BLaER1 (cell line): Measurements from ENCODE around the gene ROMO1.
"Not testable (repeated sequence)": the region's sequence is repeated elsewhere in the genome, so short reads cannot be mapped to it uniquely, and the experiment has no call there.

Experiments used
- H3K27ac ChIP-seq: shearing (Covaris generic); formaldehyde crosslinking; 2 replicates; pipeline ENCODE4 v1.8.1; 2022
- H3K27me3 ChIP-seq: shearing (Covaris generic); formaldehyde crosslinking; 2 replicates; pipeline ENCODE4 v1.8.1; 2022
- H3K36me3 ChIP-seq: shearing (Covaris generic); formaldehyde crosslinking; 2 replicates; pipeline ENCODE4 v1.8.1; 2022
- H3K4me1 ChIP-seq: shearing (Covaris generic); formaldehyde crosslinking; 2 replicates; pipeline ENCODE4 v1.8.1; 2022
- H3K4me2 ChIP-seq: shearing (Covaris generic); formaldehyde crosslinking; 2 replicates; pipeline ENCODE4 v1.8.1; 2022
- H3K4me3 ChIP-seq: shearing (Covaris generic); formaldehyde crosslinking; 2 replicates; pipeline ENCODE4 v1.8.1; 2022
- H3K9ac ChIP-seq: shearing (Covaris generic); formaldehyde crosslinking; 2 replicates; pipeline ENCODE4 v1.8.1; 2022
- H3K9me3 ChIP-seq: shearing (Covaris generic); formaldehyde crosslinking; 2 replicates; pipeline ENCODE4 v1.8.1; 2022
- H4K20me1 ChIP-seq: shearing (Covaris generic); formaldehyde crosslinking; 2 replicates; pipeline ENCODE4 v1.8.1; 2022
- Cebpa-rat ChIP-seq: shearing (Covaris generic); IDR thresholded peaks from 2 replicates; pipeline ENCODE4 v1.8.1; 2022

The ROMO1 gene

GRCh38 chr20:35680452-35681183, 18.6 kb upstream of the ROMO1 start:
- Histone ChIP-seq H3K4me2 (peak overlapping the region; percentile 66), H3K27me3 (no peaks in the 10 kb centered on the region), H3K36me3 (peaks cover 43% of the 10 kb centered on the region), H3K9ac (no peak overlapping the region), H4K20me1 (no peaks in the 10 kb centered on the region), H3K4me1 (peaks cover 22% of the 10 kb centered on the region), H3K27ac (no peak overlapping the region), H3K9me3 (no peaks in the 10 kb centered on the region), H3K4me3 (no peak overlapping the region)
- TF ChIP-seq Cebpa-rat: no peak

DNA sequence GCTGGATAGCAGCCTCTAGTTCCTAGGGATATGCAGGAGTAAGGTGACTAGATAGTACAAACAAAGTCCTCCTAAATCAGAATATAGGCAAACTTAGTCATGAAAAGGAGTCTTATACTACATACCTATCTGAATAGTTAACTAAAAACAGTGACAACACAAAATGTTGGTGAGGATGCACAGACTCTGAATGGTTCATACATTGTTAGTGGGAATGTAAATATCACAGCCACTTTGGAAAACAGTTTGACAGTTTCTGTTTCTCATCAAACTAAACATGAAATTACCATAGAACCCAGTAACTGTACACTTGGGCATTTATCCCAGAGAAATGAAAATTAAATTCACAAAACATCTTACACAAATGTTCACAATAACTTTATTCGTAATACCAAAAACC, 17.2 kb upstream of the ROMO1 start:
- Histone ChIP-seq H3K9me3 (peaks cover 2% of the 10 kb centered on the region), H3K27me3 (no peaks in the 10 kb centered on the region), H3K36me3 (peaks cover 50% of the 10 kb centered on the region), H3K27ac (no peak overlapping the region), H3K4me3 (no peak overlapping the region), H3K4me2 (no peak overlapping the region), H3K9ac (no peak overlapping the region), H4K20me1 (no peaks in the 10 kb centered on the region), H3K4me1 (peaks cover 25% of the 10 kb centered on the region)
- TF ChIP-seq Cebpa-rat: no peak

DNA sequence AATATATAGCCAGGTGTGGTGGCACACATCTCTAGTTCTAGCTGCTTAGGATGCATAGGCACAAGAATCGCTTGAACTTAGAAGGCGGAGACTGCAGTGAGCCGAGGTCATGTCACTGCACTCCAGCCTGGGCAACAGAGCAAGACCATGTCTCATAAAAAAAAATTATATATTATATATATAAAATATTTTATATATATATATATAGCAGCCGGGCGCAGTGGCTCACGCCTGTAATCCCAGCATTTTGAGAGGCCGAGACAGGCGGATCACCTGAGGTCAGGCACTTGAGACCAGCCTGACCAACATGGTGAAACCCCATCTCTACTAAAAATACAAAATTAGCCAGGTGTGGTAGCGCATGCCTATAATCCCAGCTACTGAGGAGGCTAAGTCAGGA, 13.8 kb upstream of the ROMO1 start:
- not testable (repeated sequence) for H4K20me1 ChIP-seq, H3K27ac ChIP-seq, H3K4me3 ChIP-seq, H3K27me3 ChIP-seq, H3K9ac ChIP-seq, H3K4me2 ChIP-seq
- Histone ChIP-seq H3K4me1 (peaks cover 28% of the 10 kb centered on the region), H3K9me3 (peaks cover 18% of the 10 kb centered on the region), H3K36me3 (peaks cover 62% of the 10 kb centered on the region)

GRCh38 chr20:35686872-35687271, 12.3 kb upstream of the ROMO1 start:
- Histone ChIP-seq H3K4me2 (peak overlapping the region; percentile 47), H3K4me3 (0 out of 2 replicates have a peak overlapping the region, but pooled peaks have one; percentile 18), H3K4me1 (peaks cover 17% of the 10 kb centered on the region), H3K27ac (peak overlapping the region; percentile 54), H3K36me3 (peaks cover 75% of the 10 kb centered on the region), H3K9me3 (peaks cover 18% of the 10 kb centered on the region)
- H4K20me1 ChIP-seq, H3K27me3 ChIP-seq, H3K9ac ChIP-seq: not testable (repeated sequence)

DNA sequence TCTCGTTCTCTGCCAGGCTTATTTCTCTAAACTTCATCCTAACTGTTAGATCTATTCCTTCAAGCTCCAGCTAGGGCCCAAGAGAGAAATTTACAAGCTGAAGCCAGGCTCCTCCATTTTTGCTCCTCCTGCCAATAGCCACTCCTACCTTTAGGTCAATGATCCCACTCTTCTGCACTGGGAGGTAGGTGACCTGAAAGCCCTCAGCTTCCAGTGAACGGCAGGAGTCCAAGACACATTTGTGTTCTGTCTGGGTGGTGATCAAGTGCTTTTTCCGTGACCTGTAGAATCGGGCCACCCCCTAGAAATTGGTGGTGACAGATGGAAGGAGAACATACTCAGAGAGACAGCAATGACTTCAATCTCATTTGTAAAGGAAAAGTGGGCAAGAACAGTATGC, 8.9 kb upstream of the ROMO1 start:
- Histone ChIP-seq H3K27me3 (no peaks in the 10 kb centered on the region), H3K4me1 (peaks cover 17% of the 10 kb centered on the region), H3K36me3 (peaks cover 83% of the 10 kb centered on the region), H4K20me1 (no peaks in the 10 kb centered on the region), H3K4me3 (no peak overlapping the region), H3K9ac (no peak overlapping the region), H3K27ac (no peak overlapping the region), H3K4me2 (no peak overlapping the region), H3K9me3 (peaks cover 18% of the 10 kb centered on the region)
- no peak for TF ChIP-seq Cebpa-rat

DNA sequence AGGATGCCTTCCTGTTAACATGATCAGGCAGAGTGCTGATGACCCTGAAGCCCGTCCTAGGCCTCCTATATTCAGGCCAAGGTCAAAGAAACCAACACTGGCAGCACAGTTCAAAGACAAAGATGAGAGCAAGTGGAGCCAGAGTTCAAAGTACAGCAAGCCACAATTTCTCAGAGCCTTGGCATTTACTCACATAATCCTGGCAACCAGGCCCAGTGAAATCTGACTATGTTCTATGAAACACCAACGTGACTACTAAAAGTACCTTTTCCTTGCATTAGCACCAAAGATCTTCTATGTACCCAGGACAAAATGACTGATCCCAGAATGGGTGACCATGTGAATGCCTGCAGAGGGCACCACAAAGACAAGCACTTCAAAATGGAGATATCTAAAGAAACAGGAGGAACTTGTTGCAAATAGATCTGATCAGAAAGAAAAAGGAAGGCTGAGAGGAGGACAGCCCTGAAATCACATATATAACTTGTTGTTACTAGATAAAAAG, 3.9 kb upstream of the ROMO1 start:
- TF ChIP-seq Cebpa-rat: no peak
- no peak overlapping the region for H3K4me3 ChIP-seq
- no peak overlapping the region for H3K27ac ChIP-seq
- H3K4me2 ChIP-seq: no peak overlapping the region
- H3K9me3 ChIP-seq: no peaks in the 10 kb centered on the region
- no peaks in the 10 kb centered on the region for H3K27me3 ChIP-seq
- no peak overlapping the region for H3K9ac ChIP-seq
- H3K36me3 ChIP-seq: peaks cover 57% of the 10 kb centered on the region
- peaks cover 10% of the 10 kb centered on the region for H4K20me1 ChIP-seq
- H3K4me1 ChIP-seq: peaks cover 21% of the 10 kb centered on the region

DNA sequence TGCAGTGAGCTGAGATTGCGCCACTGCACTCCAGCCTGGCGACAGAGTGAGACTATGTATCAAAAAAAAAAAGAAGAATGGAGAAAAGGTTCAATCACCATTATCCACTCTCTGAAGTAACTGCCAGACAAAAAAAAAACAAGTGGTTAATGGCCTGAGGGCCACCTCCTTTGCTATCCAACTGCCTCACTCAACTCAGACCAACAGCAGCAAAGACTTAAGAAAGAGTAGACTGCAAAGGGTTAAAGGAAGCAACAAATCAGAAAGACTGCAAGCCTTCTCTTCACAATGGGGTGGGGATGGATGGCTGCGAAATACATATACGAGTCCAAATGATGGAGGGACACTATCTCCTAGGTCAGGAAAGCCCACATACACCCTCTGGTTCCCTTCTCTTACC, 3.2 kb upstream of the ROMO1 start:
- Histone ChIP-seq H3K27ac (no peak overlapping the region), H3K36me3 (peaks cover 52% of the 10 kb centered on the region), H4K20me1 (peaks cover 16% of the 10 kb centered on the region), H3K4me1 (peaks cover 28% of the 10 kb centered on the region), H3K4me3 (no peak overlapping the region), H3K4me2 (no peak overlapping the region), H3K9me3 (no peaks in the 10 kb centered on the region), H3K9ac (no peak overlapping the region), H3K27me3 (no peaks in the 10 kb centered on the region)
- TF ChIP-seq Cebpa-rat: no peak

GRCh38 chr20:35697696-35698297, 1.4 kb upstream of the ROMO1 start:
- Histone ChIP-seq H3K27me3 (no peaks in the 10 kb centered on the region), H3K9me3 (no peaks in the 10 kb centered on the region), H4K20me1 (peaks cover 35% of the 10 kb centered on the region), H3K9ac (peak overlapping the region; percentile 96), H3K27ac (peak overlapping the region; percentile 94; the same call in 1 of the 2 replicates), H3K4me2 (peak overlapping the region; percentile 95), H3K36me3 (peaks cover 54% of the 10 kb centered on the region), H3K4me1 (peaks cover 30% of the 10 kb centered on the region), H3K4me3 (peak overlapping the region; percentile 95)
- no peak for TF ChIP-seq Cebpa-rat

GRCh38 chr20:35698298-35699126, 693 bp upstream of the ROMO1 start:
- Histone ChIP-seq H3K36me3 (peaks cover 54% of the 10 kb centered on the region), H3K27ac (peak overlapping the region; percentile 94), H3K4me3 (peak overlapping the region; percentile 95)

More at GRCh38 chr20:35698298-35699126, 693 bp upstream of the ROMO1 start:
- no peak for TF ChIP-seq Cebpa-rat
- peaks cover 42% of the 10 kb centered on the region for H4K20me1 ChIP-seq
- H3K4me2 ChIP-seq: peak overlapping the region; percentile 95
- peaks cover 30% of the 10 kb centered on the region for H3K4me1 ChIP-seq
- no peaks in the 10 kb centered on the region for H3K27me3 ChIP-seq
- H3K9ac ChIP-seq: peak overlapping the region; percentile 96
- no peaks in the 10 kb centered on the region for H3K9me3 ChIP-seq
